Measurements from ENCODE around the gene GOLT1A. TPM values are rescaled to one million over a fixed set of nuclear protein-coding genes. Genes with fewer than 3 reads are reported as not detected.

Gene GOLT1A
- polyA plus RNA-seq, 3 donors = not detected

- H3K9ac ChIP-seq (ENCODE audit: insufficient read depth, low read length, poor library complexity, severe bottlenecking) = no peak overlapping the region
Measured at GRCh38 chr1:204150702-204151551, 62.9 kb downstream of the GOLT1A start.

More at GRCh38 chr1:204150702-204151551, 62.9 kb downstream of the GOLT1A start:
- 41% methylated on average over 26 of the region's 33 CpGs for WGBS (ENCODE audit: insufficient coverage)
- Histone ChIP-seq H3K27ac (ENCODE audit: low read depth in 1 of 2, low read length in 2 of 2) (no peak overlapping the region), H3K9me3 (replicated peaks in 1 of 2; ENCODE audit: control insufficient read depth in 1 of 2, insufficient read depth in 1 of 2, low read length in 2 of 2) (no peaks in the 10 kb centered on the region), H3K4me3 (replicated peaks in 1 of 3; ENCODE audit: low read depth in 2 of 3, low read length in 3 of 3) (peak overlapping the region in 2 of 3 experiments; percentile 24 to 70), H3K4me2 (replicated peaks; ENCODE audit: extremely low read depth, low read length, poor library complexity, severe bottlenecking) (peak overlapping the region; percentile 83), H3K27me3 (ENCODE audit: control insufficient read depth in 2 of 2, insufficient read depth in 2 of 2, low read length in 2 of 2) (peaks cover 8 to 35% of the 10 kb centered on the region in 2 donors), H2AFZ (ENCODE audit: insufficient read depth, low read depth, low read length, poor library complexity, severe bottlenecking) (peak overlapping the region; percentile 85), H3K4me1 (ENCODE audit: control insufficient read depth in 1 of 2, insufficient read depth in 2 of 2, low read length in 2 of 2) (peaks cover 9 to 18% of the 10 kb centered on the region in 2 donors), H4K20me1 (ENCODE audit: insufficient read depth, low read length) (no peaks in the 10 kb centered on the region), H3K79me2 (ENCODE audit: insufficient read depth, low read length) (no peaks in the 10 kb centered on the region), H3K36me3 (replicated peaks in 1 of 2; ENCODE audit: control insufficient read depth in 1 of 2, insufficient read depth in 2 of 2, low read length in 2 of 2) (no peaks in the 10 kb centered on the region)
- Mint-ChIP-seq H3K27ac (peak overlapping the region in 1 of 7 donors; percentile 42), H3K27me3 (ENCODE audit: low read depth in 3 of 3) (peaks cover 36 to 48% (median 43%) of the 10 kb centered on the region in 3 donors), H3K9me3 (peaks cover 0 to 2% (median 0%) of the 10 kb centered on the region in 7 donors), H3K36me3 (no peaks in the 10 kb centered on the region), H3K4me3 (peak overlapping the region in 1 of 2 donors; percentile 63), H3K4me1 (peaks cover 9% of the 10 kb centered on the region)
- DNase-seq = no peak
- intact Hi-C loops (cut with micrococcal nuclease) = no loop called here
- no peak for TF ChIP-seq CTCF (IDR thresholded peaks at IDR 0.05)
